ENCODE measurements around the gene NOL9. TPM values are rescaled to one million over a fixed set of nuclear protein-coding genes. Genes with fewer than 3 reads are reported as not detected.
A peak's percentile ranks its signal among the peaks of the same experiment; 100 is the strongest.

Gene NOL9
- total RNA-seq, 4 donors from 2014 or later: 17.9 to 30.9 (median 26.0) TPM

- WGBS, 2 donors: 78 to 91% methylated on average over 13 to 18 of the region's 18 CpGs
- no peaks in the 10 kb centered on the region for H3K9me3 ChIP-seq
- H3K36me3 ChIP-seq: no peaks in the 10 kb centered on the region
- H3K4me3 ChIP-seq: no peak overlapping the region
- no peak for TF ChIP-seq EP300 (IDR thresholded peaks at IDR 0.05)
- TF ChIP-seq POLR2A (IDR thresholded peaks at IDR 0.05): no peak
- no peak for TF ChIP-seq CTCF (IDR thresholded peaks at IDR 0.05)
- peak overlapping the region in 2 of 4 donors; percentile 89 to 92 for H3K27ac ChIP-seq
- no peak for DNase-seq (ENCODE audit: low spot score in 2 of 2)
- peaks cover 0 to 4% of the 10 kb centered on the region in 2 donors for H3K27me3 ChIP-seq
- H3K4me1 ChIP-seq: peaks cover 0 to 77% (median 13%) of the 10 kb centered on the region in 4 donors
Measured at GRCh38 chr1:6508154-6508815, 46.0 kb downstream of the NOL9 start.

- H3K36me3 ChIP-seq: no peaks in the 10 kb centered on the region
- H3K4me3 ChIP-seq: no peak overlapping the region
- H3K9me3 ChIP-seq: no peaks in the 10 kb centered on the region
- TF ChIP-seq EP300 (IDR thresholded peaks at IDR 0.05) (peak in 1 of 2 donors; percentile 50), CTCF (IDR thresholded peaks at IDR 0.05) (no peak)
- H3K27ac ChIP-seq: peak overlapping the region; percentile 45 to 92 (median 70)
- no peak for DNase-seq (ENCODE audit: low spot score in 2 of 2)
- peaks cover 0 to 4% of the 10 kb centered on the region in 2 donors for H3K27me3 ChIP-seq
- H3K4me1 ChIP-seq: peaks cover 0 to 83% (median 17%) of the 10 kb centered on the region in 4 donors
- WGBS, 2 donors: 41 to 44% methylated on average over 10 to 11 of the region's 12 CpGs
Measured at GRCh38 chr1:6507461-6507911, 46.8 kb downstream of the NOL9 start.

GRCh38 chr1:6507037-6507428 is 47.3 kb downstream of the NOL9 start:
- peaks cover 0 to 85% (median 22%) of the 10 kb centered on the region in 4 donors for H3K4me1 ChIP-seq
- TF ChIP-seq POLR2A (IDR thresholded peaks at IDR 0.05) (no peak), CTCF (IDR thresholded peaks at IDR 0.05) (no peak), EP300 (IDR thresholded peaks at IDR 0.05) (no peak)
- H3K27me3 ChIP-seq: peaks cover 0 to 4% of the 10 kb centered on the region in 2 donors
- H3K27ac ChIP-seq: peak overlapping the region; percentile 45 to 92 (median 71)
- no peaks in the 10 kb centered on the region for H3K9me3 ChIP-seq
- WGBS, 2 donors: 58 to 65% methylated on average over 7 of the region's 7 CpGs
- H3K36me3 ChIP-seq: no peaks in the 10 kb centered on the region
- no peak for DNase-seq (ENCODE audit: low spot score in 2 of 2)
- no peak overlapping the region for H3K4me3 ChIP-seq

GRCh38 chr1:6506210-6507036 is 47.9 kb downstream of the NOL9 start:
- no peak for DNase-seq (ENCODE audit: low spot score in 2 of 2)
- TF ChIP-seq EP300 (IDR thresholded peaks at IDR 0.05) (peak in 1 of 2 donors; percentile 55), CTCF (IDR thresholded peaks at IDR 0.05) (peak in 1 of 5 experiments; percentile 8), POLR2A (IDR thresholded peaks at IDR 0.05) (peak; percentile 17 to 56)
- peaks cover 0 to 4% of the 10 kb centered on the region in 2 donors for H3K27me3 ChIP-seq
- no peaks in the 10 kb centered on the region for H3K36me3 ChIP-seq
- H3K4me1 ChIP-seq: peaks cover 0 to 88% (median 28%) of the 10 kb centered on the region in 4 donors
- peak overlapping the region; percentile 15 to 49 (median 25) for H3K4me3 ChIP-seq
- H3K27ac ChIP-seq: peak overlapping the region; percentile 53 to 92 (median 74)
- no peaks in the 10 kb centered on the region for H3K9me3 ChIP-seq
- 44 to 51% methylated on average over 28 of the region's 31 CpGs for WGBS, 2 donors

Data from tibial nerve (tissue), 4 donors.